ENCODE data around the gene BOLA3.
"Not testable (repeated sequence)": the region's sequence is repeated elsewhere in the genome, so short reads cannot be mapped to it uniquely, and the experiment has no call there.

BOLA3 gene

GRCh38 chr2:74148457-74149246 is 940 bp upstream of the BOLA3 start:
- no peak for DNase-seq

GRCh38 chr2:74146929-74147726 is 584 bp downstream of the BOLA3 start:
- DNase-seq, result peak; percentile 42

DNA sequence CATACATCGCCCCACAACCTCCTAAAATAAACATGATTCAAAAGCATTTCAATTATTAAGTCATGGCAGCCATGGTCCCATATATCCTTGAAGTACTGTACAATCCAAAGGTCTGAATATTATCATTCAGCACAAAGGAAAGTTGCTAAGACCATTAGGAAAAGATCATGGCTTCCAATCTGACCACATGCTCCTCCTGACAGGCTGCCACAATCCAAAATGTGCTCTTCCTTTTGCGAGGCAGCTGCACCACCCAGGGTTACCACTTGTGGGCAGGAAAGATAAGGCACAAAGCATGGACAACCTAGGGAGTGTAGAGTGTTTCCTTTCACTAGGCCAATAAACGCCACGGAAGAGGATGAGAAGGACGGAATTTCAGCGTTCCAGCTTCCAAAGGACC is 5.4 kb downstream of the BOLA3 start:
- no peak for DNase-seq

GRCh38 chr2:74138600-74139323 is 8.9 kb downstream of the BOLA3 start:
- no peak for DNase-seq

- no peak for DNase-seq
These were observed 9.8 kb downstream of the BOLA3 start for GRCh38 chr2:74137651-74138599.

GRCh38 chr2:74131901-74132300 is 15.8 kb downstream of the BOLA3 start:
- no peak for DNase-seq

DNA sequence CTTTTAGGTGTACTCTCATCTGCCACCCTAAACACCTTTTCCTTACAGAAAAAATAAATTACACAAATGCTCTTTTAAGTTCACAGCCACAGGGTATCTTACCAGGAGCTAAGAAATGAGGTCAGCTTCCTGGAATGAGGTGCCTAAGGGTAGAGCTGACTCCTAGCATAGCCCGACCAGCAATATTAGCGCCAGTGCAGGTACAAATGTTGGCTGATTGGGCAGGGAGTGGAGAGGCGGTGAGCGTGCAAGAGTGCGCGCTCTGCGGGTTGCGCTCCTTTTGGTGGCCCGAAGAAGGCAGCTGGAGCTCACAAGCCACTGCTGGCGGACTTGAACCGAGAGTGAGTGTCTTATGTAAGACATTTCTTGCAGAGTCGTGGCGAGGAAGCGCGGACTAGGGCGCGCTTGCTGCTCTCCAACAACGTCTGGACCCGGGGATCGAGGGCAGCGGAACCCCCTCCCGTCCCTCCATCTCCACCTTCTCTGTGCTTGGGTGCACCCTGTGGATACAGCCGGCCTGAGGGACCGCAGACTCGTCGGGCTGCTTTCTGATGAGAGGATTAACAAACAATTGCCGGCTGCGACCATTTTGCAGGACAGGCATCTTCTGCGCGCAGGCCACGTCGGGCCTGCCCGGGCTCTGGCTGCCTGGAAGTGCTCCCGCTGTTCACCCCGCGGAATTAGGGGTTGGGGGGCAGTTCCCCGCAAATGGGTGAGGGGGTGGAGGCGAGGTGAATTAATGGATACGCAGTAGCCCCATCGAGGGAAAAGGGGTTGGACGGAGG is 17.3 kb downstream of the BOLA3 start:
- DNase-seq, result peak; percentile 8

DNA sequence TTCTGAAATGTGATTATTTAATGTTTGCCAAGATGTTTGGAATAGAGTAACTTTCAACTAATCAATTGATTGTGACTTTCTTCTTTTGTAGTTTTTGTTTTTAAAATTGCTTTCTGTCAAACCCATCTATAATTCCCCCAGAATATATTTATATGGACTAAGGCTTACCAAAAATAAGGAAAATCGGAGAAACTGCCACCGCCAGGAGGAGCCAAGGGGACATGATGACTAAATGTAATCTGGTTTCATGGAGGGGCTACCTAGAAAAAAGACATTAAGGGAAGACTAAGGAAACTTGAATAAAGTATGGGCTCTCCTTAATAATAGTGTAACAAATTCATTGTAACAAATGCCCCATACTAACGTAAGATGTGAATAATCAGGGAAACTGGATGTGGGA is 19.5 kb downstream of the BOLA3 start:
- peak; percentile 21 for DNase-seq

- DNase-seq, result not testable (repeated sequence)
These were observed 23.8 kb downstream of the BOLA3 start for GRCh38 chr2:74123955-74124354.

GRCh38 chr2:74121846-74122245 is 25.9 kb downstream of the BOLA3 start:
- not testable (repeated sequence) for DNase-seq

- peak; percentile 81 for DNase-seq
These were observed 27.5 kb downstream of the BOLA3 start for GRCh38 chr2:74119912-74120825.

GRCh38 chr2:74119339-74119738 is 28.4 kb downstream of the BOLA3 start:
- peak; percentile 16 for DNase-seq

DNA sequence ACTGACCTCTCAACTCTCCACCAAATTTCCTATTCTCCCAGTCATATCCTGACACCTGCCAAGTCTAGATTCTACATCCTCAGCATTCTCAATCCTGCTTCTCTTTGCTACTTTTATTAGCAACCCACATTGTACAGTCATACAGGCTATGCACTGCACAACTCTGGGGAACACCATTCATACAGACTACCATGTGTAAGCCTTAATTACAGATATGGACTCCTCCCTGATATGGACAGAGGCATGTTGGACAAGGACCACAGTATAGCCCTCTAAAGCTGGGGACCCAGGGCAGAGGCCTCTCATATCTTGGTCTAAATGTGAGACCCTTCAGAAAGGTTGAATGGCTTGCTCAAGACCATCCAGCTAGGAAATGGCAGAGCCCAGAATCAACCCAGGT is 36.3 kb downstream of the BOLA3 start:
- DNase-seq, result no peak

DNA sequence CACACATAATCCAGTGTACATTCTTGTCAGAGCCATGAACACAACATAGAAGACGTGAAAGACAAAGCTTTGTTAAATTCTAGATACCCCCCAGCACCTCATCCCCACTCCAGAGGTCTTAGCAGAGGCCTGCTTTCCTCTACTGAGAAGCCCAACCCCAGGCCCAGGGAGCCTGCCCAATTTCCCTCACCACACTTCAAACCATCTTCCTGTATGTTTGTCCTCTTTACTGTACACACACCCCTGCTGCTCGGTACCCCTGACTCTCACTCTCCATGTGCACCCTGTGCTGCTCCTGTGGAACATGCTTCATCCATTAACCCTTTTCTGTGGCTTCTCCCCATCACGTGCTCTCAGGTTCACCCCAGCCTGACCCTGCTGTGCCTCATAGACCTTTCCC is 37.2 kb downstream of the BOLA3 start:
- DNase-seq, result no peak

GRCh38 chr2:74109551-74109950 is 38.2 kb downstream of the BOLA3 start:
- no peak for DNase-seq

DNA sequence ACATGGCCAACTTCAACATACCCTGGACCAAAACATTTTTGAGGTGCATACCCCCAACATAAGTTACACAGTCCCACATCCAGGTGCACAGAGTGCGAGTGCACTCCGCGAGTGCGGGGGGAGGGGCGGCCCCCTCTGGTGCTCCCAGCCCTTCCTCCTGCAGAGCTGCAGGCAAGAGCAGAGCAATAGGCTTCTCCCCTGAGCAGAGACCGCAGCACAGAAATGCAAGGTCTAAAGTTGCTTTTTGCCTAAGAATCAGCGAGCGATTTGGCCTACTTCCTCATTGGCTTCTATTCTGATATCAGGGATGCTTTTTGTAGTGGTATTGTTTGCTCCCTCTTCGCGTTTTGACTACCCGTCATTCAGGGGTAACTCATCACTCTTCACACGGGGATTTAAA is 40.6 kb downstream of the BOLA3 start:
- no peak for DNase-seq

- DNase-seq, result no peak
These were observed 42.3 kb downstream of the BOLA3 start for GRCh38 chr2:74105413-74105812.

- DNase-seq, result no peak
These were observed 42.9 kb downstream of the BOLA3 start for GRCh38 chr2:74104839-74105238.

- no peak for DNase-seq
These were observed 43.9 kb downstream of the BOLA3 start for GRCh38 chr2:74103763-74104162.

DNA sequence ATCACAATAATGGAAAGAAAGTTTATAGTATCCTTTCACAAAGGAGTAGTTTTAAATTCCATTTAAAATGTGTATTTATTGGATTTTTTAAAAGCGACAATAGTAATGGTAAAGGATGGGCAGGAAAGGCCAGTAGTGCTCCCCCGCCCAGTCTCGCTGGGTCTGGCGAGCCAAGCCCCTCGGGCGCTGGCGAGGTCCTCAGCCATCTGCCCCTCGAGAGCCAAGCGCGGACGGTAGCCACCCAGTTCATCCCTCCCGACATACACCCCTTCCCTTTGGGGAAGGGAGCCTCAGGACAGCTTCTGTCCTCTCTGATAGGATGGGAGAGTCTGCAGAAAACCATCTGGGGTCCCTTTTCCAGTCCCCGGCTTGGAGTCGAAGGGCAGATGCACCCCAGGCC is 45.2 kb downstream of the BOLA3 start:
- DNase-seq, result no peak

All from fibroblast of skin of back (primary cell).